Coronary artery (tissue), 2 donors: ENCODE data around the gene TSPAN9.

Experiments used
- DNase-seq: peaks from one replicate; pipeline ENCODE4 v3.0.0-alpha.2; 2017; ENCODE audit warnings: low spot score
- H3K27ac ChIP-seq, 2 donors: fragments of 200-600 bp; sonication (generic); one replicate each; pipeline ENCODE4 v1.5.1; 2016 to 2019
- H3K4me3 ChIP-seq: fragments of 200-600 bp; sonication (generic); 2 replicates; pipeline ENCODE4 v1.5.1; 2016; ENCODE audit warnings: mild to moderate bottlenecking, moderate library complexity
- TF ChIP-seq, protein P1 (sequence below): fragments of 200-600 bp; sonication (generic); IDR thresholded peaks from one replicate; pipeline ENCODE4 v1.5.1; 2019; ENCODE audit warnings: antibody characterized with exemption

The TSPAN9 gene

GRCh38 chr12:3276226-3276625 is 199.0 kb downstream of the TSPAN9 start:
- no peak for DNase-seq
- Histone ChIP-seq H3K27ac (no peak overlapping the region), H3K4me3 (no peak overlapping the region)
- TF ChIP-seq, protein P1, sequence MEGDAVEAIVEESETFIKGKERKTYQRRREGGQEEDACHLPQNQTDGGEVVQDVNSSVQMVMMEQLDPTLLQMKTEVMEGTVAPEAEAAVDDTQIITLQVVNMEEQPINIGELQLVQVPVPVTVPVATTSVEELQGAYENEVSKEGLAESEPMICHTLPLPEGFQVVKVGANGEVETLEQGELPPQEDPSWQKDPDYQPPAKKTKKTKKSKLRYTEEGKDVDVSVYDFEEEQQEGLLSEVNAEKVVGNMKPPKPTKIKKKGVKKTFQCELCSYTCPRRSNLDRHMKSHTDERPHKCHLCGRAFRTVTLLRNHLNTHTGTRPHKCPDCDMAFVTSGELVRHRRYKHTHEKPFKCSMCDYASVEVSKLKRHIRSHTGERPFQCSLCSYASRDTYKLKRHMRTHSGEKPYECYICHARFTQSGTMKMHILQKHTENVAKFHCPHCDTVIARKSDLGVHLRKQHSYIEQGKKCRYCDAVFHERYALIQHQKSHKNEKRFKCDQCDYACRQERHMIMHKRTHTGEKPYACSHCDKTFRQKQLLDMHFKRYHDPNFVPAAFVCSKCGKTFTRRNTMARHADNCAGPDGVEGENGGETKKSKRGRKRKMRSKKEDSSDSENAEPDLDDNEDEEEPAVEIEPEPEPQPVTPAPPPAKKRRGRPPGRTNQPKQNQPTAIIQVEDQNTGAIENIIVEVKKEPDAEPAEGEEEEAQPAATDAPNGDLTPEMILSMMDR = no peak

DNA sequence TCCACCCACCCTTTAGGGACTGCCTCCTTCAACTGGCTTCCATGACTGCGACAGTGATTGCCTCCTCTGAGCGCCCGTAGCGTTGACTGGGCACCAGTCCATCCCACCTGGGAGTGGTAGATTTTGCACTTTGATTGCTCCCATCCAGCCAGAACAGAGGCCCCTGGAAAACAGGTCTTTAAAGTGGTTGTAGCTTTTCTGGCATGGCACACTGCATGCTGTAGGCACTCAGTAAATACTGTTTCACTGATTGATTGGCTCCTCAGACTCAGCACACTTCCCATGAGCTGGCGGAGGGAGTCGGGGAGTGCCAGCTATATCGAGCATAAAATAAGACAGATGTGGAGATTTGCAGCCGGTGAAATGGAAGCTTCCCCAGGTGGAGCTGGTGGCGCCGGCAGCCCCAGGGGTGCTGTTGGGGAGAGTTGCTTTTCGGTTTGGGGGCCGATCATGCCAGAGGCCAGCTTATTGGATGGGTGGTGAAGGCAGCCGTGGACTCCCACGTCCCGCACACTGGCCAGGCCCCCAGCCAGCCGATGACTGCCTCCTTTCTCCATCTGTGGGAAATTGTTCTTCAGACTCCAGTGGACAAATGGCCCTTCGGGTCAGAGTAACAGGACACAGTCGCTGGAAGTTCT is 200.2 kb downstream of the TSPAN9 start:
- DNase-seq = no peak
- H3K4me3 ChIP-seq = no peak overlapping the region
- H3K27ac ChIP-seq = no peak overlapping the region
- TF ChIP-seq, protein P1 = no peak

- TF ChIP-seq, protein P1 = no peak
- no peak overlapping the region for H3K4me3 ChIP-seq
- no peak overlapping the region for H3K27ac ChIP-seq
- DNase-seq = no peak
Measured at GRCh38 chr12:3278681-3279414, 201.7 kb downstream of the TSPAN9 start.

DNA sequence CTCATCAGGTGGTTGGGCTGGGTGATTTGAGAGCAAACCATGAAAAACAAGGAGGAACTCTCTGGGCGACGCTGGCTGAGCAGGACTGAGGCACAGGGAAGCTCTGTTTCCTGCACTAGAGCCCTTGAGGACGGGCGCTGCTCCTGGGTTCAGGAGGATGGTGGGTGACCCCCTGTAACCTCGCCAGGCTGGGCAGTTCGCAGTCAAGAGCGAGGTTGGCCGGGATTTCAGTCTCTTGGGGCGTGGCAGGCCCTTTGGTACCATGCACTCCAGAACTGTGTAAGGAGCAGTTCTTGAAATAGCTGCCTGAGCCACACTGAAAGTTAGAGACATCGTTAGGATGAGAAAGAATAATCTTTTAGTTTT is 202.2 kb downstream of the TSPAN9 start:
- H3K4me3 ChIP-seq = no peak overlapping the region
- no peak overlapping the region for H3K27ac ChIP-seq
- no peak for DNase-seq
- TF ChIP-seq, protein P1 = no peak

DNA sequence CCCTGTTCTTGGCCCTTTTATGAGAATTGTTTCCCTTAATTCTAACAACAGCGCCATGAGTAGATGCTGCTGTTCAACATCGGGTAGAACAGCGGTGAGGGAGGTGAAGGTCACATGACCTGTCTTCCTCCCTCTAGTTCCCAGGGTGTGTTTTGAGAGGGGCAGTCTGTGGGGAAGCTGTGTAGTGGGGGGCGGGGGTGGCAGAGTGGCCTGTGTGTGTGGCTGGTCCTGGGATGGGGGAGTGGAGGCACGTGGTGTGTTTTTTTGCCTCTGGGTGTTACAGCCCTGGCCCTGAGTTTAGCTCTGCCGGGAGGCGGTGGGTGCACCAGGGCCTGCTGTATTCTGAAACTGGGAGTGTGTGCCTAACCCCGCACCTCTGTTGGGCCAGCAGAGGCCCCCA is 202.7 kb downstream of the TSPAN9 start:
- TF ChIP-seq, protein P1 = no peak
- Histone ChIP-seq H3K27ac (no peak overlapping the region), H3K4me3 (no peak overlapping the region)
- no peak for DNase-seq

DNA sequence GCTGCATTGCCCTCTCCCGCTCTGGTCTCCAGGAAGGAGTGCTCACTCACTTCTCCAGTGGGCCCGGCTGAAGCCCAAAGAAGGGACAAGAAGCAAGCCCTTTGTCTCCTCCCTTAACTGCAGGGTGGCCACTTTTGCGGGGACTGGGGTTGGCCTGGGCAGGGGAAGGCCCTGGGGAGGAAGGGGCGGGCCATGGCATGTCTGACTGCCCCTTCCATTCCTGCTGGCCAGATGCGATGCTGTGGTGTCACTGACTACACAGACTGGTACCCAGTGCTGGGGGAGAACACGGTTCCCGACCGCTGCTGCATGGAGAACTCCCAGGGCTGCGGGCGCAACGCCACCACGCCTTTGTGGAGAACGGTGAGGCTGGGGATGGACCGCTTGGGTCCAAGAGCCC is 203.8 kb downstream of the TSPAN9 start:
- H3K4me3 ChIP-seq = no peak overlapping the region
- no peak for DNase-seq
- TF ChIP-seq, protein P1 = no peak
- no peak overlapping the region for H3K27ac ChIP-seq
